IPS-11a (cell line): ENCODE measurements around the gene EIF4G1.
"Not testable (repeated sequence)": the region's sequence is repeated elsewhere in the genome, so short reads cannot be mapped to it uniquely, and the experiment has no call there.

Experiments used
- H3K4me3 ChIP-seq: one replicate; pipeline ENCODE4 v1.5.1; 2013; ENCODE audit warnings: low read depth, low read length, control low read depth

EIF4G1 gene, protein sequence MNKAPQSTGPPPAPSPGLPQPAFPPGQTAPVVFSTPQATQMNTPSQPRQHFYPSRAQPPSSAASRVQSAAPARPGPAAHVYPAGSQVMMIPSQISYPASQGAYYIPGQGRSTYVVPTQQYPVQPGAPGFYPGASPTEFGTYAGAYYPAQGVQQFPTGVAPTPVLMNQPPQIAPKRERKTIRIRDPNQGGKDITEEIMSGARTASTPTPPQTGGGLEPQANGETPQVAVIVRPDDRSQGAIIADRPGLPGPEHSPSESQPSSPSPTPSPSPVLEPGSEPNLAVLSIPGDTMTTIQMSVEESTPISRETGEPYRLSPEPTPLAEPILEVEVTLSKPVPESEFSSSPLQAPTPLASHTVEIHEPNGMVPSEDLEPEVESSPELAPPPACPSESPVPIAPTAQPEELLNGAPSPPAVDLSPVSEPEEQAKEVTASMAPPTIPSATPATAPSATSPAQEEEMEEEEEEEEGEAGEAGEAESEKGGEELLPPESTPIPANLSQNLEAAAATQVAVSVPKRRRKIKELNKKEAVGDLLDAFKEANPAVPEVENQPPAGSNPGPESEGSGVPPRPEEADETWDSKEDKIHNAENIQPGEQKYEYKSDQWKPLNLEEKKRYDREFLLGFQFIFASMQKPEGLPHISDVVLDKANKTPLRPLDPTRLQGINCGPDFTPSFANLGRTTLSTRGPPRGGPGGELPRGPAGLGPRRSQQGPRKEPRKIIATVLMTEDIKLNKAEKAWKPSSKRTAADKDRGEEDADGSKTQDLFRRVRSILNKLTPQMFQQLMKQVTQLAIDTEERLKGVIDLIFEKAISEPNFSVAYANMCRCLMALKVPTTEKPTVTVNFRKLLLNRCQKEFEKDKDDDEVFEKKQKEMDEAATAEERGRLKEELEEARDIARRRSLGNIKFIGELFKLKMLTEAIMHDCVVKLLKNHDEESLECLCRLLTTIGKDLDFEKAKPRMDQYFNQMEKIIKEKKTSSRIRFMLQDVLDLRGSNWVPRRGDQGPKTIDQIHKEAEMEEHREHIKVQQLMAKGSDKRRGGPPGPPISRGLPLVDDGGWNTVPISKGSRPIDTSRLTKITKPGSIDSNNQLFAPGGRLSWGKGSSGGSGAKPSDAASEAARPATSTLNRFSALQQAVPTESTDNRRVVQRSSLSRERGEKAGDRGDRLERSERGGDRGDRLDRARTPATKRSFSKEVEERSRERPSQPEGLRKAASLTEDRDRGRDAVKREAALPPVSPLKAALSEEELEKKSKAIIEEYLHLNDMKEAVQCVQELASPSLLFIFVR (N-terminal part only)

GRCh38 chr3:184314363-184314699 lies at the start of gene EIF4G1:
EIF4G1 (plus strand) TSS chr3:184314606; CDS start chr3:184315797, 1,191 bp downstream.
- H3K4me3 ChIP-seq, result peak within 1 kb of the TSS; percentile 81

- H3K4me3 ChIP-seq, result not testable (repeated sequence)
These were observed 47.2 kb upstream of the EIF4G1 start for GRCh38 chr3:184267249-184267648.

DNA sequence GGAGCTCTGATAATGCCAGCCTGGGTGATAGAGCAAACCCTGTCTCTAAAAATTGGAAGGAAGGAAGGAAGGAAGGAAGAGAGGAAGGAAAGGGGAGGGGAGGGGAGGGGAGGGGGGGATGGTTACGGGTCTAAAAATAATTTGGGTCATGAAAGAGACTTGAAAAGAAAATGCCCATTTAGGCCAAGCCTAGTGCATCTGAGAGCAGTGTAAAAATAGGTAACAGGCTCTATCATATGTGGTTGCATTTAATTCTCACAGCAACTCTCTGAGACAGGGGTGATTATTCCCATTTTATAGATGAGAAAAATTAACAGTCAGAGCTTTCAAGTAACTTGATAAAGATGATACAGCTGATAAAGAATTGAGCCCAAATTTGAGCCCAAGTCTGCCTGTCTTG lies 42.1 kb upstream of the EIF4G1 start:
- no peak overlapping the region for H3K4me3 ChIP-seq

GRCh38 chr3:184275381-184275701 lies 39.1 kb upstream of the EIF4G1 start:
- peak overlapping the region; percentile 1 for H3K4me3 ChIP-seq

- H3K4me3 ChIP-seq, result peak within 1 kb of the TSS; percentile 27
These were observed 38.2 kb upstream of the EIF4G1 start, which contains the start of gene ECE2 for GRCh38 chr3:184275961-184276910. ECE2 (plus strand) TSS chr3:184276022; CDS start chr3:184276154, 132 bp downstream.

DNA sequence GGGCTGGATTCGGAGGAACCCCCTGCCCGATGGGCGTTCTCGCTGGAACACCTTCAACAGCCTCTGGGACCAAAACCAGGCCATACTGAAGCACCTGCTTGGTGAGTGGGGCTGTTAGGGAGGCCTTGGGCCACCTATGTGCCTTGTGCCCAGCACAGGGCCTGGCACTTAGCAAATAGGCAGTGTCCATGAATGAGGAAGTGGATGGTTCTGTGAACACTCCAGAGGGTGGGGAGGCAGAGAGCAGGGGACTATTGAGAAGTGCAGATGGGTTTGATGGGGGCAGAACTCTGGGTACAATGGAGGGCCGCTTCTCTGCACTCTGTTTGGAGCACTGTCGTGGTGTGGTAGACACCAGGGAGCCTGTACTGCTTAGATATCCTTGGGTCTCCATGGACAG lies 37.0 kb upstream of the EIF4G1 start:
- no peak overlapping the region for H3K4me3 ChIP-seq

GRCh38 chr3:184282941-184283340 lies 31.5 kb upstream of the EIF4G1 start:
- no peak overlapping the region for H3K4me3 ChIP-seq

DNA sequence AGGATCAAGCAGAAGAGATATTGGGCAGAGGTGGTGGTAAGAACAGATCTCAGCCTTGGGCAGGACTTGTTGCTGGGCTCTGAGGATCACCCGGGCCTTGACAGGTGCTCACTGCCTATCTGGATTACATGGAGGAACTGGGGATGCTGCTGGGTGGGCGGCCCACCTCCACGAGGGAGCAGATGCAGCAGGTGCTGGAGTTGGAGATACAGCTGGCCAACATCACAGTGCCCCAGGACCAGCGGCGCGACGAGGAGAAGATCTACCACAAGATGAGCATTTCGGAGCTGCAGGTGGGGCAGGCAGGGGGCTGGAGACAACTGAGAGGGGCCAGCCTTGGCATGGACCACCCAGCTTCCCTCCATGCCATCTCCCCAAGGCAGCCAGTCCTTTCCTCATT lies 30.7 kb upstream of the EIF4G1 start:
- no peak overlapping the region for H3K4me3 ChIP-seq

DNA sequence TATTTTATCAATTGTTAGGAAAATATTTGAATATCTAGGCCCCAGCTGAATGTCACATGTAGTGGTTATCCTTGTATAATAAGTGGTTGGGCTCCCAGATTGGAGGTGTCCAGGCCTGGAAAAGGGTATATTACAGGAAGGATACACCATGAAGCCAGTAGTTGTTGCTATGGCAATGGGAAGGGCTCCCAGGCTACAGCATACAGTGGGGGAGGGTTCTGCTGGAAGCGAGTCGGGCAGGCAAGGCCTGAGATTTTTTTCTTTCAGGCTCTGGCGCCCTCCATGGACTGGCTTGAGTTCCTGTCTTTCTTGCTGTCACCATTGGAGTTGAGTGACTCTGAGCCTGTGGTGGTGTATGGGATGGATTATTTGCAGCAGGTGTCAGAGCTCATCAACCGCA lies 29.7 kb upstream of the EIF4G1 start:
- no peak overlapping the region for H3K4me3 ChIP-seq

DNA sequence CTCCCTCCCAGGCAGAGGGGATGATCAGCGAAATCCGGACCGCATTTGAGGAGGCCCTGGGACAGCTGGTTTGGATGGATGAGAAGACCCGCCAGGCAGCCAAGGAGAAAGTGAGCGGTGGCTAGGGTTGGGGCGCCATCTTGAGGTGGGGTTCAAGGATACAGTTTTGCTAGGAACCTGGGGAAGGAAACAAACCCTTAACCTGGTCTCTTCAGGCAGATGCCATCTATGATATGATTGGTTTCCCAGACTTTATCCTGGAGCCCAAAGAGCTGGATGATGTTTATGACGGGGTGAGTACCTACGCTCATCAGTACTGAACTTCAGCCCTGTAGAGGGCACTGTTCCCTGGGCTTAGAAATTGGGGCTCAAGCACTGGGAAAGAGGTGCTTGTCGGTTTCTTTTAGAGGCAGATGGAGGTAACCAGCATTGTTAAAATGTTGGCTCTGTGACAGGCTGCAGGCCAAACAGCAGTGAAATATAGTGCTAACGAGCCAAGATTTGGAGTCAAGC lies 24.9 kb upstream of the EIF4G1 start:
- no peak overlapping the region for H3K4me3 ChIP-seq

GRCh38 chr3:184290331-184290730 lies 24.1 kb upstream of the EIF4G1 start:
- no peak overlapping the region for H3K4me3 ChIP-seq

- no peak overlapping the region for H3K4me3 ChIP-seq
These were observed 23.2 kb upstream of the EIF4G1 start for GRCh38 chr3:184291044-184291737.

DNA sequence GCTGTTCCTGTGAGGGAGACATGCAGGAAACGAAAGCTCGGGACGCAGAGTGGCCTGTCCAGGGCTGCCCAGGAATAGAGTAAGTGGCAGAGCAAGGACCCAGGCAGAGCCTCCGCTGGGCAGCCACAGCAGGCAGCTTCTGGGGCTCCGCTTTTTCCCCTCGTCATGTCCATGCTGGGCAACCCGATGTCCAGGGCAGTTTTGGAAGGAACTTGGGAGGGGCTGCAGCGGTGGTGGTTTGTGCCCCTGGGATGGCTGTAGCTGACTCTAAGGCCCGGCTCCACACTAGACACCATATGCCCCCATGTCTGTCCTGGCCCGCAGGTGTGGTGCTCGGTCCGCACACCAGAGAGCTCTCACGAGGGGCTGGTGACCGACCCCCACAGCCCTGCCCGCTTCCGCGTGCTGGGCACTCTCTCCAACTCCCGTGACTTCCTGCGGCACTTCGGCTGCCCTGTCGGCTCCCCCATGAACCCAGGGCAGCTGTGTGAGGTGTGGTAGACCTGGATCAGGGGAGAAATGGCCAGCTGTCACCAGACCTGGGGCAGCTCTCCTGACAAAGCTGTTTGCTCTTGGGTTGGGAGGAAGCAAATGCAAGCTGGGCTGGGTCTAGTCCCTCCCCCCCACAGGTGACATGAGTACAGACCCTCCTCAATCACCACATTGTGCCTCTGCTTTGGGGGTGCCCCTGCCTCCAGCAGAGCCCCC lies 22.5 kb upstream of the EIF4G1 start:
- H3K4me3 ChIP-seq, result no peak overlapping the region

- H3K4me3 ChIP-seq, result no peak overlapping the region
These were observed 18.6 kb upstream of the EIF4G1 start for GRCh38 chr3:184295771-184296170.

GRCh38 chr3:184296616-184297015 lies 17.8 kb upstream of the EIF4G1 start:
- no peak overlapping the region for H3K4me3 ChIP-seq

- H3K4me3 ChIP-seq, result peak within 1 kb of the TSS; percentile 83
These were observed 15.5 kb upstream of the EIF4G1 start, which contains the start of gene PSMD2 for GRCh38 chr3:184298759-184299487. PSMD2 (plus strand) TSS chr3:184299241; CDS start chr3:184299267, 26 bp downstream.

DNA sequence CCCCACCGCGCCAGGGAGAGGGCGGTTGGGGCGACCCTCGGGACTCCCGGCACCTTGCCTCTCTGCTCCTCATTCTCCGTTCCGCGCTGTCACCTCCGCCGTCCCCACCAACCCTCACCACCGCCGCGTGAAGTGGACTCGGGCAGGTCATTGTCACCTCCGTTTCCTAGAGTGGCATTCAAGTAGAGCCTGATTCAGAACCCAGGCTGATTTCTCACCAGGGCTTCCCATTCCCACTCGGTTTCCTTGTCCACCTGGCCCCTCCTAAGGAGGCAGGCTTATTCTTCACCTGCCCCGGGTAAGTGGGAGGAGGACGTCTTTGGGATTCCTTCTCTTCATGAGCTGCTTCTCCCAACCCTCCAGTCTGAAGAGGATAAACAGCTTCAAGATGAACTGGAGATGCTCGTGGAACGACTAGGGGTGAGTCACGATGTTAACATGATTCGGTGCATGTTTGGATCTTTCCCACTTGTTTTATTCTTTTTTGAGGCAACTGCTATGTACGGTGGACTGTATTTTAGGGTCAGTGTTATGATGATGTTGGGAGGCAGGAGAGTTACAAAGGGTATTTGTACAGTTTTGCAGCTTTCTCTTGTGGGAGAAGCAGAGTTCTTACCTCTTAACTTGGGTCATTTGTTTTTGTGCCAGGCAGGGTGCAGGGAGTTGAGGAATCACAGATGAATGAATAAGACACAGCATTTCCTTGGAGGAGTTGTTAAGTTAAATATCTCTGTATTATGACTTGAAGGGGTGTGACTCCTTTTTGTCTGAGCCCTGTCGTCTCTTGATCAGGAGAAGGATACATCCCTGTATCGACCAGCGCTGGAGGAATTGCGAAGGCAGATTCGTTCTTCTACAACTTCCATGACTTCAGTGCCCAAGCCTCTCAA lies 14.7 kb upstream of the EIF4G1 start:
- peak overlapping the region; percentile 83 for H3K4me3 ChIP-seq
